GDM1 (cell line): ENCODE data around the gene CLEC6A.
"Not testable (repeated sequence)": the region's sequence is repeated elsewhere in the genome, so short reads cannot be mapped to it uniquely, and the experiment has no call there.

Source experiments
- DNase-seq: peaks from one replicate; lab custom pipeline; 2025; lab: John Stamatoyannopoulos, UW

The CLEC6A gene

DNA sequence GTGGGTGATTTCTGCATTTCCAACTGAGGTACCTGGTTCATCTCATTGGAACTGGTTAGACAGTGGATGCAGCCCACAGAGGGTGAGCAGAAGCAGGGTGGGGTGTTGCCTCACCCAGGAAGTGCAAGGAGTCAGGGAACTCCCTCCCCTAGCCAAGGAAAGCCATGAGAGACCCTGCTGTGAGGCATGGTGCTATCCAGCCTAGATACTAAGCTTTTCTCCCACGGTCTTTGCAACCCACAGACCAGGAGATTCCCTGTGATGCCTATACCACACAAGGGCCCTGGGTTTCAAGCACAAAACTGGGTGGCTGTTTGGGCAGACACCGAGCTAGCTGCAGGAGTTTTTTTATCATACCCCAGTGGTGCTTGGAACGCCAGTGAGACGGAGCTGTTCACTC, 39.9 kb downstream of the CLEC6A start:
- not testable (repeated sequence) for DNase-seq

DNA sequence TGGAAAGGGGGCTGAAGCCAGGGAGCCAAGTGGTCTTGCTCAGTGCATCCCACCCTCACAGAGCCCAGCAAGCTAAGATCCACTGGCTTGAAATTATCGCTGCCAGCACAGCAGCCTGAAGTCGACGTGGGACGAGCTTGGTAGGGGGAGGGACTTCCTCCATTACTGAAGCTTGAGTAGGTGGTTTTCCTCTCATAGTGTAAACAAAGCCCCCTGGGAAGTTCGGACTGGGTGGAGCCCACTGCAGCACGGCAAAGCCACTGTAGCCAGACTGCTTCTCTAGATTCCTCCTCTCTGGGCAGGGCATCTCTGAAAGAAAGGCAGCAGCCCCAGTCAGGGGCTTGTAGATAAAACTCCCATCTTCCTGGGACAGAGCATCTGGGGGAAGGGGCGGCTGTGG, 40.3 kb downstream of the CLEC6A start:
- DNase-seq: not testable (repeated sequence)

DNA sequence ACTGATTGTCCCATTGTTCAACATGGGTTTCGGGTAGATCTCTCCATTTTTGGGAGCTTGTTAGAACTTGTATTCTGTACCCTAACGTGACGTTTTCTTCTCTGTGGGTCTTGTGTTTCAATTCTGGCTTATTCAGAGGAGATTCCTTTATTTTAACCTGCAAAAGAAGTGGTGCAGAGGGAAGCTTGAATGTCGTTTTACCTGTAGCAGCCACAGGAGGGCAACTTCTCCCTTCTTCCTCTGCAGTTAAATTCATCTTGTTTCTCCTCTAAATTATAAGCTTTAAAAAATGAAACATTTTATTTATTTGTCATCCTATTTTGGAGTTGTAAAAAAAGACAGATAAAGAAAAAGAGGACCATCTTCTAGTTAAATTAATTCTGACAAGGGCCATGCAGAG, 43.9 kb downstream of the CLEC6A start:
- DNase-seq: no peak

DNA sequence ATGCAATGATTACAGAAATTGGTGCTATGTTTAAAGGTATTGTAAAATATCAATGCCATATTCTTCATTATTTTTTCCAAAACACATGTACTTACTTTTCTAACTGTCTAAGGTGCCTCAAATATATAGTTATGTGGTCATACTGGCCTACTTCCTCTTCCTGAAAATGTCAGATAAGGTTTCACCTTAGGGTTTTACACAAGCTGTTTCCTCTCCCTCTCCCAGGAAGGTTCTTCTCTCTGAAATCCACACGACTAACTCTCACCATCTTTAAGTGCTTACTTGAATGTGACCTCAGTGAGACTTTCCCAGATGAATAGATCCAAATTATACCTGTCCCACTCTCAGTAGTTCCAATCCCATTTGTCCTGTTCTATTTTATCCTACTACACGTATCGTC, 46.0 kb downstream of the CLEC6A start:
- peak; percentile 3 for DNase-seq

DNA sequence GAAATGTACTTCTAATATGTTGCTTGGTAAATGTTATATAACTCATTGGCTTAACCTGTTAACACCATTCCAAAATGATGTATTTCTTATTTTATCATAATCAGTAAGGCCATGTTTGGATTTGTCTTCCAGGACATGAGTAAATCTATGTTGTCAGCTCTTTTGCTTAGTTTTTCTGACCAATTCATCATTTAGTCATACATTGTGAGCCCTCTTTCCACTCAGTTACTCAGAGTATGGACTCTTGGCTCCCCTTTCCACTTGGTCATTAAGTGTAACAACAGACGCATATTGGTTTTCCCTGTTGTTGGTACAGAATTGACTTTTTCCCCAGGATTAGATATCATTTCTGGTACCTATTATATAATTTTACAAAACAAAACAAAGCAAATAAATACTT, 48.6 kb downstream of the CLEC6A start:
- DNase-seq: no peak

DNA sequence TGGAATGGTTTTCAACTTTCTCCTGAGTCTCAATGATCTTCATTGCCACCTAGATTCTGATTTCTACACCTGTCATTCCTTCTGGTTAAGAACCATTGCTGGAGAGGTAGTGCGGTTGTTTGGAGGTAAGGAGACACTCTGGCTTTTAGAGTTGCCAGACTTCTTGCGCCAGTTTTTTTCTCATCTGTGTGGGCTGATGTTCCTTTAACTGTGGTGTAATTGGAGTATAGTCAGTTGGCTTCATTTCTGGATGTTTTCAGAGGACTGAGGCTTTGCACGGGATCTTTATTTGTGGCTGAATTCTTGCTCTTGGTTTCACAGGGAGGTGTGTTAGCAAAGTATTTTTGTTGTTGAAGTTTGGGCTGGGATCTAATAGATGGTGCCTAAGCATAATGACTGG, 51.8 kb downstream of the CLEC6A start:
- DNase-seq: no peak

DNA sequence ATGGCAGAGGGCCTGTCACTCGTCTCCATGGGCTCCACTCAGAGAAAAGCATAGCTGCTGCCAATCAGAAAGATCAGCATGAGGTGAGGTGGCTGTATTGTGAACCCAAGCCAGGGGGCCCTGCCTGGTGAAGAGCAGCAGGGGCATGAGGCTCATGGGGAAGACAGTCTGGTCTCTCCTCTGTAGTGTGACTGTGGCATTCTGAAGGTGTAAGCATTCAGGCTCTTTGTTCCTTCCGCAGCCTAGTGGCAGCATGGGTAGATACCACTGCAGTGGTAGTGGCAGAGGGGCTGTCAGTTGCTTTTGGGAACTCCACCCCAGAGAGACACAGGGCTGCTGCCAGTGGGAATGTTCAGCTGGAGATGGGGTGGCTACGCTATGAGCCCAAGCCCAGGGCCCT, 52.5 kb downstream of the CLEC6A start:
- no peak for DNase-seq

DNA sequence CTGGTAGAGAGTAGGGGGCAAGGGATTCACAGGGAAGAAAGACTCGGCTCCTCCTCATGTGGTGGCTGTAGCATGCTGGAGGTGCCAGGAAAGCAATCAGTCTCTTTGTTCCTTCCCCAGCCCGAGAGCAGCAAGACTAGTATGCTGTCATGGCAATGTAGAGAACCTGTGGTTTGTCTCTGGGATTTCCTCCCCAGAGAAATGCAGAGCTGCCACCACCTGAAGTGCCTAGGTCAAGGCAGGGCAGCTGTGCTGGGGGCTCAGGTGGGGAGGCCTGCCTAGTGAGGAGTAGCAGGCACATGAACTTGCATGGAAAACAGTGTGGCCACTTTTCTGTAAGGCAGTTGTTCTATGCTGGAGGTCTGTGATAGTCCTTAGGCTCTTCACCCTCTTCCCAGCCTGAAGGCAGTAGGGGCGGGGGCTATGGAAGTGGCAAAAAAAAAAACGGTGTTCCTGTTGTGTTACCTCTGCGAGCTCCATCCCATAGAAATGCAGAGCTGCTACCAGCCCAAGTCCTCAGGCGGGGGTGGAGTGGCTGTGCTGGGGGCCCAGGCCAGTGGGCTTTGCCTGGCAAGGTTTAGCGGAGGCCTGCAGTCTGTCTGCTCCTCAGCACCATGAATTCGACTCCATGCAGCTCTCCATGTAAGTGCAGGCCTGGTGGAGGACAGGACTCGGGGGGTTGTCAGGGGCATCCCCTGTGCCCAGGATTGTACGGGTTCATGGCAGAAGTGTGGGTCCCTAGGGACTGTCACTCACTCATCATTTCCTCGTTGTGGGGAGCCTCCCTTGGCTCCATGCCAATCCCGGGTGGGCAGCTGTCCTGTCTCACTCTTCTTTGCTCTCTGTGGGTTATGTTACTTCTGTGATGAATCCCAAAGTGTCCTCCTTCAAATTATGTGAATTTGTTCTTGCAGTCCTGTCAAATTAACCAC, 53.4 kb downstream of the CLEC6A start:
- no peak for DNase-seq

DNA sequence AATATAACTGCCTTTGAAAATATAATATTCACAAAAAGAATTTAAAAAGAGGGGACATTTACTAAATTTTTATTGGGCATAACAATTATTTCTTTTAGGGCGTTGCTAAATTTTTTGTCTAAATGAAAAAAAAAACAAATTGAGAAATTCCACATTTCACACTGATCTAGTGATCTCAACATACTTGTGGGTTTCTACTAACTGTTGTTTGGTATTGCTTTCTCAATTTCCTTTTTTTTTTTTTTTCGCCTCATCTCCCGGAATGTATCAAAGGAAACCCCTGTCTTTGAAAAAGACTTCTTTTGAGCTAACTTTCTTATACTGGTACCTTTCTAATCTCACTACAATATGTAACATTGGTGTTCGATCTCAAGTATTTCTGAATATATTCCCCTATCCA, 57.5 kb downstream of the CLEC6A start, which contains the start of gene CLEC4D:
Gene CLEC4D, plus strand, starts transcription at position 248 of the 400 bp plus-strand sequence. CDS start 230 bp downstream, outside the sequence.
- no peak for DNase-seq

DNA sequence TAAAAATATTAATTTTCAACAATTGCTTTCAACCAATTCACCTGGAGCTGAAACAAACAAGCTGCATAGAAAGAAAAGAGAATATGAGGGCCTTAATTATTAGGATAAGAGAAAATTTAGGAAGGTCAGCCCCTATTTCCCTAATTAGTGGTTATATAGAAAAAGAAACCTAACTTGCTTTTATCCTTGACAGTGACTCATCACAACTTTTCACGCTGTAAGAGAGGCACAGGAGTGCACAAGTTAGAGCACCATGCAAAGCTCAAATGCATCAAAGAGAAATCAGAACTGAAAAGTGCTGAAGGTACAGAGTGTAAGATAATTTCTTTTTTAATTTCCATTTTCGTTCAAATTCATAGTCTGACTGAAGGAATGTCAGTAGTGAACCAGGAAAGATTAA, 62.2 kb downstream of the CLEC6A start:
- no peak for DNase-seq

DNA sequence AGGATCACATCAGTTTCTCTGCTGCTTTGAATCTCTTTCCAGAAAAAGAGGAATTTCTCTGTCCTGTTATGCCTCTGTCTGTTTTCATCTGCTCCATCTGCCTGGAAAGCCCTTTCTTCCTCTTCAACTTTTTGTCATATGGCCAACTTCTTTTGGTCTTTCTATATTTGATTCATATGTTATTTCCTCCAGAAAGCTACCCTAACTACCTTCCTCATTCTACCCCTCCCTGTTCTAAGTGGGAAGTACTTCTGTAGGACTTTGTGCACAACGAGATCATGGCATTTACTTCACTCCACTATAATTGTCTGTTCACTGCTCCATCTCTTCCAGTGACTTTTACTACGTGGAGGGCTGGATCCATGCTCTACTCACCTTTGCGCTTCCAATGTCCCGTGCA, 63.4 kb downstream of the CLEC6A start:
- DNase-seq: peak; percentile 18

DNA sequence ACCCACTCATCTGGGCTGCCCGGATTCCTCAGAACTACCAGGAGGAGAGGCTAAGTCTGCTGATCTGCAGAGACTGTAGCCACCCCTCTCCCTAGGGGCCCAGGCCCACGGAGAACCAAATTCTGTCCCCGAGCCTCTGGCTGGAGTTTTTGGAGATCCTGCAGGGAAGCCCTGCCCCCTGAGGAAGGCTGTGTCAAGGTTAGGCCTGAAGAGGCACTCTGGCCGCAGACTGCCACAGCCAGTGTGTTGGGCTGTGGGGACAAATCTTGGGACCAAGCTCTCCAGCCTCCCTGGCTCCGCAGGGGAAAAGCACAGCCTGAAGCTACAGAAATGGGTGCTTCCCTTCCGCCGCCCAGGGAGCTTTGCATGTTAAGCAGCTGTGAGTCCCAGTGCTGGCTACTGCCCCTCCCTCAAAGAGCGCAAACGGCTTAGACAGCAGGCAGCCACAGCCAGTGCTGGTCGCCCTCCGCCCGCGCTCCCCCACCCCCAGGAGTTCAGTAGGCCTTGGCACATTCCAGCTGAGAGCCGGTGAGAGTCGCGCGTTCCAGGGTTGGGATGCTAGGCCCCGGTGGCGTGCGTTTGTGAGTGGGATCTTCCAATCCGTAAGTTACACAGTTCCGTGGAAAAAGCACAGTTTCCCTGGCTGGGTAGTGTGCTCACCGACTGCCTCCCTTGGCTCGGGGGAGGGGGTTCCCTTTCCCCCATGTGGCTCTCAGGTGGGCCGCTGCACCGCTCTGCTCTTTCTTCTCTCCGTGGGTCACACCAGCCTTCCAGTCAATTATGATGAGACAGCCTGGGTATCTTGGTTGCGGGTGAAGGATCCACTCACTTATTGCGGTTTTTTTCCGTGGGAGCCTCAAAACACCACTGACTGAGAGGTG, 71.7 kb downstream of the CLEC6A start:
- no peak for DNase-seq
